Measurements from ENCODE around the gene ZNF385B.

- TF ChIP-seq, protein P1, sequence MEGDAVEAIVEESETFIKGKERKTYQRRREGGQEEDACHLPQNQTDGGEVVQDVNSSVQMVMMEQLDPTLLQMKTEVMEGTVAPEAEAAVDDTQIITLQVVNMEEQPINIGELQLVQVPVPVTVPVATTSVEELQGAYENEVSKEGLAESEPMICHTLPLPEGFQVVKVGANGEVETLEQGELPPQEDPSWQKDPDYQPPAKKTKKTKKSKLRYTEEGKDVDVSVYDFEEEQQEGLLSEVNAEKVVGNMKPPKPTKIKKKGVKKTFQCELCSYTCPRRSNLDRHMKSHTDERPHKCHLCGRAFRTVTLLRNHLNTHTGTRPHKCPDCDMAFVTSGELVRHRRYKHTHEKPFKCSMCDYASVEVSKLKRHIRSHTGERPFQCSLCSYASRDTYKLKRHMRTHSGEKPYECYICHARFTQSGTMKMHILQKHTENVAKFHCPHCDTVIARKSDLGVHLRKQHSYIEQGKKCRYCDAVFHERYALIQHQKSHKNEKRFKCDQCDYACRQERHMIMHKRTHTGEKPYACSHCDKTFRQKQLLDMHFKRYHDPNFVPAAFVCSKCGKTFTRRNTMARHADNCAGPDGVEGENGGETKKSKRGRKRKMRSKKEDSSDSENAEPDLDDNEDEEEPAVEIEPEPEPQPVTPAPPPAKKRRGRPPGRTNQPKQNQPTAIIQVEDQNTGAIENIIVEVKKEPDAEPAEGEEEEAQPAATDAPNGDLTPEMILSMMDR (IDR thresholded peaks at IDR 0.05; ENCODE audit: insufficient read depth, low read length, poor library complexity, severe bottlenecking): no peak
- TF ChIP-seq EZH2phosphoT487 (conservative IDR thresholded peaks at IDR 0.05; ENCODE audit: low read length): no peak
These were observed 48.7 kb upstream of the ZNF385B start for GRCh38 chr2:179909845-179910734.
